Smooth muscle cell (in vitro differentiated cells): Measurements from ENCODE around the gene NOC2L. TPM values are rescaled to one million over a fixed set of nuclear protein-coding genes. Genes with fewer than 3 reads are reported as not detected.

Source experiments
- DNase-seq: peaks from one replicate; lab custom pipeline; 2025; ENCODE audit not compliant: unreplicated experiment; lab: John Stamatoyannopoulos, UW
- H2AFZ ChIP-seq: fragments of 200-600 bp; sonication (generic); 2 replicates; pipeline ENCODE4 v1.6.0; 2016; ENCODE audit warnings: antibody characterized with exemption, low read depth, mild to moderate bottlenecking
- H3F3A ChIP-seq: fragments of 200-600 bp; sonication (generic); 2 replicates; pipeline ENCODE4 v1.6.0; 2017; ENCODE audit warnings: antibody characterized with exemption, low read depth
- H3K27ac ChIP-seq: fragments of 200-600 bp; sonication (generic); 2 replicates; pipeline ENCODE4 v1.5.1; 2016; ENCODE audit warnings: low read depth, mild to moderate bottlenecking
- H3K27me3 ChIP-seq: fragments of 200-600 bp; sonication (generic); 2 replicates; pipeline ENCODE4 v1.6.1; 2016; ENCODE audit warnings: low read depth, mild to moderate bottlenecking
- H3K36me3 ChIP-seq: fragments of 200-600 bp; sonication (generic); 2 replicates; pipeline ENCODE4 v1.5.1; 2016; ENCODE audit warnings: low read depth
- H3K4me1 ChIP-seq: fragments of 200-600 bp; sonication (generic); 2 replicates; pipeline ENCODE4 v1.5.1; 2016; ENCODE audit warnings: low read depth
- H3K4me2 ChIP-seq: fragments of 200-600 bp; sonication (generic); 2 replicates; pipeline ENCODE4 v1.6.0; 2016; ENCODE audit warnings: mild to moderate bottlenecking
- H3K4me3 ChIP-seq: fragments of 200-600 bp; sonication (generic); 2 replicates; pipeline ENCODE4 v1.5.1; 2016; ENCODE audit warnings: mild to moderate bottlenecking
- H3K79me2 ChIP-seq: fragments of 200-600 bp; sonication (generic); 2 replicates; pipeline ENCODE4 v1.6.0; 2016; ENCODE audit warnings: low read depth, mild to moderate bottlenecking
- H3K9ac ChIP-seq: fragments of 200-600 bp; sonication (generic); 2 replicates; pipeline ENCODE4 v1.6.0; 2016; ENCODE audit warnings: low read depth
- H3K9me3 ChIP-seq: fragments of 200-600 bp; sonication (generic); replicated peaks from 2 replicates; pipeline ENCODE4 v1.5.1; 2016; ENCODE audit warnings: low read depth
- H4K20me1 ChIP-seq: fragments of 200-600 bp; sonication (generic); 2 replicates; pipeline ENCODE4 v1.6.0; 2016; ENCODE audit warnings: low read depth
- CTCF ChIP-seq: fragments of 200-600 bp; sonication (generic); IDR thresholded peaks from 2 replicates; pipeline ENCODE4 v1.5.1; 2017; ENCODE audit warnings: borderline replicate concordance, mild to moderate bottlenecking, antibody characterized with exemption; ENCODE audit not compliant: insufficient read depth, poor library complexity, severe bottlenecking
- WGBS: methylation state at CpG from one replicate; pipeline ENCODE4 v1.1.7; 2016; ENCODE audit warnings: low lambda C conversion rate; 5-methylcytosine and 5-hydroxymethylcytosine counted together
- polyA plus RNA-seq: library from polyadenylated mRNA; unstranded; fragments of >200 nt; fragmentation: Nextera tagmentation; extraction: Ambion mirVana; gene quantifications from 2 replicates; pipeline ENCODE4 v1.2.1, GENCODE V29; 2016
- total RNA-seq: library from RNA; depleted of rRNA; stranded (reverse); fragments of >200 nt; gene quantifications from 2 replicates; pipeline ENCODE4 v1.2.3, GENCODE V29; 2014

NOC2L gene
- total and polyA plus RNA-seq, 2 experiments from 2014 or later, result 38.9 to 64.0 TPM

GRCh38 chr1:905811-906599 lies 53.1 kb downstream of the NOC2L start:
- no peaks in the 10 kb centered on the region for H3K27me3 ChIP-seq
- WGBS, result 90% methylated on average over 10 of the region's 13 CpGs
- H3K9ac ChIP-seq, result no peak overlapping the region
- TF ChIP-seq CTCF, result no peak
- H3K4me1 ChIP-seq, result no peaks in the 10 kb centered on the region
- H3K4me2 ChIP-seq, result peak overlapping the region; percentile 88
- no peaks in the 10 kb centered on the region for H4K20me1 ChIP-seq
- H3K27ac ChIP-seq, result no peak overlapping the region
- H3K4me3 ChIP-seq, result no peak overlapping the region
- no peaks in the 10 kb centered on the region for H3K36me3 ChIP-seq
- no peaks in the 10 kb centered on the region for H3K9me3 ChIP-seq
- no peak overlapping the region for H2AFZ ChIP-seq
- no peak for DNase-seq
- H3F3A ChIP-seq, result peaks cover 8% of the 10 kb centered on the region
- H3K79me2 ChIP-seq, result no peaks in the 10 kb centered on the region

GRCh38 chr1:905071-905749 lies 53.8 kb downstream of the NOC2L start:
- Histone ChIP-seq H3K4me1 (no peaks in the 10 kb centered on the region), H3K9ac (no peak overlapping the region), H3K4me2 (peak overlapping the region; percentile 88), H4K20me1 (no peaks in the 10 kb centered on the region), H3K36me3 (no peaks in the 10 kb centered on the region), H3K79me2 (no peaks in the 10 kb centered on the region), H3K4me3 (peak overlapping the region; percentile 57), H3F3A (peaks cover 8% of the 10 kb centered on the region), H3K27me3 (no peaks in the 10 kb centered on the region), H3K27ac (no peak overlapping the region), H2AFZ (peak overlapping the region; percentile 93), H3K9me3 (no peaks in the 10 kb centered on the region)
- WGBS, result 6% methylated on average over 41 of the region's 49 CpGs
- no peak for DNase-seq
- TF ChIP-seq CTCF, result no peak

- peak overlapping the region; percentile 57 for H3K4me3 ChIP-seq
- no peak overlapping the region for H2AFZ ChIP-seq
- H3K9ac ChIP-seq, result no peak overlapping the region
Observed at GRCh38 chr1:904310-904950, 54.6 kb downstream of the NOC2L start.

More at GRCh38 chr1:904310-904950, 54.6 kb downstream of the NOC2L start:
- H3K36me3 ChIP-seq, result no peaks in the 10 kb centered on the region
- TF ChIP-seq CTCF, result peak; percentile 98
- H4K20me1 ChIP-seq, result no peaks in the 10 kb centered on the region
- H3K27me3 ChIP-seq, result peaks cover 2% of the 10 kb centered on the region
- H3K27ac ChIP-seq, result no peak overlapping the region
- peak; percentile 73 for DNase-seq
- H3K9me3 ChIP-seq, result no peaks in the 10 kb centered on the region
- H3K79me2 ChIP-seq, result no peaks in the 10 kb centered on the region
- no peaks in the 10 kb centered on the region for H3K4me1 ChIP-seq
- H3F3A ChIP-seq, result peaks cover 8% of the 10 kb centered on the region
- WGBS, result 1% methylated on average over 59 of the region's 91 CpGs
- H3K4me2 ChIP-seq, result peak overlapping the region; percentile 88
